Neural cell (in vitro differentiated cells): ENCODE data around the gene RGS12. TPM values are rescaled to one million over a fixed set of nuclear protein-coding genes. Genes with fewer than 3 reads are reported as not detected.
A peak's percentile ranks its signal among the peaks of the same experiment; 100 is the strongest.

ENCODE experiments used
- H2AFZ ChIP-seq: fragments of 200-600, 300-800 bp; sonication (generic), shearing (Covaris generic); 2 replicates; pipeline ENCODE4 v1.6.0; 2014; ENCODE audit warnings: low read depth, mild to moderate bottlenecking, antibody characterized with exemption, low read length, moderate library complexity
- H3F3A ChIP-seq: fragments of 200-600 bp; shearing (Covaris generic); 2 replicates; pipeline ENCODE4 v1.6.1; 2016; ENCODE audit warnings: mild to moderate bottlenecking, moderate library complexity, mixed read lengths, antibody characterized with exemption, low read length; ENCODE audit not compliant: insufficient read depth, poor library complexity, severe bottlenecking
- H3K27ac ChIP-seq: fragments of 200-600, 300-800 bp; sonication (generic), shearing (Covaris generic); 2 replicates; pipeline ENCODE4 v1.5.1; 2014; ENCODE audit warnings: mild to moderate bottlenecking, low read length, moderate library complexity
- H3K27me3 ChIP-seq: fragments of 300-800, 200-600 bp; sonication (generic), shearing (Covaris generic); 2 replicates; pipeline ENCODE4 v1.6.0; 2014; ENCODE audit warnings: mild to moderate bottlenecking, low read depth, low read length, moderate library complexity; ENCODE audit not compliant: insufficient read depth
- H3K36me3 ChIP-seq: fragments of 300-800, 200-600 bp; sonication (generic), shearing (Covaris generic); 2 replicates; pipeline ENCODE4 v1.5.1; 2014; ENCODE audit warnings: mild to moderate bottlenecking, antibody characterized with exemption, low read length, moderate library complexity; ENCODE audit not compliant: insufficient read depth
- H3K4me2 ChIP-seq: fragments of 300-800, 200-600 bp; sonication (generic), shearing (Covaris generic); 2 replicates; pipeline ENCODE4 v1.6.0; 2014; ENCODE audit warnings: mild to moderate bottlenecking, low read length
- H3K4me3 ChIP-seq: fragments of 300-800, 200-600 bp; sonication (generic), shearing (Covaris generic); 2 replicates; pipeline ENCODE4 v1.5.1; 2014; ENCODE audit warnings: mild to moderate bottlenecking, low read length, moderate library complexity
- H3K79me2 ChIP-seq: fragments of 200-600 bp; shearing (Covaris generic); replicated peaks from 2 replicates; pipeline ENCODE4 v1.6.0; 2014; ENCODE audit warnings: mild to moderate bottlenecking, low read length, moderate library complexity; ENCODE audit not compliant: insufficient read depth
- H3K9ac ChIP-seq: fragments of 300-800, 200-600 bp; sonication (generic), shearing (Covaris generic); 2 replicates; pipeline ENCODE4 v1.6.1; 2016; ENCODE audit warnings: mild to moderate bottlenecking, low read length, mixed read lengths
- H3K9me2 ChIP-seq: fragments of 200-600 bp; shearing (Covaris generic); 2 replicates; pipeline ENCODE4 v1.6.1; 2016; ENCODE audit warnings: mild to moderate bottlenecking, low read length, mixed read lengths; ENCODE audit not compliant: insufficient read depth
- H3K9me3 ChIP-seq: fragments of 200-600, 300-800 bp; sonication (generic), shearing (Covaris generic); 2 replicates; pipeline ENCODE4 v1.6.1; 2016; ENCODE audit warnings: mild to moderate bottlenecking, mixed run types, low read length, moderate library complexity, mixed read lengths
- H4K20me1 ChIP-seq: fragments of 200-600 bp; shearing (Covaris generic); 2 replicates; pipeline ENCODE4 v1.6.1; 2016; ENCODE audit warnings: mild to moderate bottlenecking, mixed run types; ENCODE audit not compliant: insufficient read depth
- EP300 ChIP-seq: fragments of 450-650 bp; conservative IDR thresholded peaks from 2 replicates; pipeline ENCODE4 v1.6.1; 2014; ENCODE audit warnings: antibody characterized with exemption, mild to moderate bottlenecking, moderate library complexity; ENCODE audit not compliant: poor library complexity, severe bottlenecking
- EZH2 ChIP-seq: fragments of 200-600, 300-800 bp; shearing (Covaris generic), sonication (generic); IDR thresholded peaks from 2 replicates; pipeline ENCODE4 v1.6.1; 2014; ENCODE audit warnings: antibody characterized with exemption, low read length, borderline replicate concordance, mild to moderate bottlenecking; ENCODE audit not compliant: insufficient read depth, poor library complexity, severe bottlenecking
- MXI1 ChIP-seq: fragments of 450-650 bp; conservative IDR thresholded peaks from 2 replicates; pipeline ENCODE4 v1.6.1; 2014; ENCODE audit warnings: antibody characterized with exemption, mild to moderate bottlenecking; ENCODE audit not compliant: poor library complexity, severe bottlenecking
- POLR2AphosphoS5 ChIP-seq: IDR thresholded peaks from 2 replicates; pipeline ENCODE4 v1.6.1; 2012
- RAD21 ChIP-seq: fragments of 450-650 bp; conservative IDR thresholded peaks from 2 replicates; pipeline ENCODE4 v1.6.1; 2014; ENCODE audit warnings: antibody characterized with exemption, mild to moderate bottlenecking, moderate library complexity
- SMC3 ChIP-seq: fragments of 450-650 bp; conservative IDR thresholded peaks from 2 replicates; pipeline ENCODE4 v1.6.1; 2014; ENCODE audit warnings: antibody characterized with exemption, mild to moderate bottlenecking, moderate library complexity; ENCODE audit not compliant: poor library complexity
- TAF1 ChIP-seq: IDR thresholded peaks from 2 replicates; pipeline ENCODE4 v1.6.1; 2012; ENCODE audit warnings: low read depth
- polyA plus RNA-seq: library from polyadenylated mRNA; depleted of rRNA; stranded (reverse); fragments of >200 nt; gene quantifications from 2 replicates; pipeline ENCODE4 v1.2.3, GENCODE V29; 2014
- TF ChIP-seq, protein P1 (sequence below): fragments of 450-650 bp; IDR thresholded peaks from 2 replicates; pipeline ENCODE4 v1.5.1; 2014; ENCODE audit warnings: antibody characterized with exemption, mild to moderate bottlenecking, moderate library complexity; ENCODE audit not compliant: poor library complexity, severe bottlenecking
- TF ChIP-seq, protein P2 (sequence below): IDR thresholded peaks from 2 replicates; pipeline ENCODE4 v1.6.1; 2012; ENCODE audit warnings: borderline replicate concordance

The RGS12 gene
- polyA plus RNA-seq, 1 donor from 2014 or later = 66.4 TPM

DNA sequence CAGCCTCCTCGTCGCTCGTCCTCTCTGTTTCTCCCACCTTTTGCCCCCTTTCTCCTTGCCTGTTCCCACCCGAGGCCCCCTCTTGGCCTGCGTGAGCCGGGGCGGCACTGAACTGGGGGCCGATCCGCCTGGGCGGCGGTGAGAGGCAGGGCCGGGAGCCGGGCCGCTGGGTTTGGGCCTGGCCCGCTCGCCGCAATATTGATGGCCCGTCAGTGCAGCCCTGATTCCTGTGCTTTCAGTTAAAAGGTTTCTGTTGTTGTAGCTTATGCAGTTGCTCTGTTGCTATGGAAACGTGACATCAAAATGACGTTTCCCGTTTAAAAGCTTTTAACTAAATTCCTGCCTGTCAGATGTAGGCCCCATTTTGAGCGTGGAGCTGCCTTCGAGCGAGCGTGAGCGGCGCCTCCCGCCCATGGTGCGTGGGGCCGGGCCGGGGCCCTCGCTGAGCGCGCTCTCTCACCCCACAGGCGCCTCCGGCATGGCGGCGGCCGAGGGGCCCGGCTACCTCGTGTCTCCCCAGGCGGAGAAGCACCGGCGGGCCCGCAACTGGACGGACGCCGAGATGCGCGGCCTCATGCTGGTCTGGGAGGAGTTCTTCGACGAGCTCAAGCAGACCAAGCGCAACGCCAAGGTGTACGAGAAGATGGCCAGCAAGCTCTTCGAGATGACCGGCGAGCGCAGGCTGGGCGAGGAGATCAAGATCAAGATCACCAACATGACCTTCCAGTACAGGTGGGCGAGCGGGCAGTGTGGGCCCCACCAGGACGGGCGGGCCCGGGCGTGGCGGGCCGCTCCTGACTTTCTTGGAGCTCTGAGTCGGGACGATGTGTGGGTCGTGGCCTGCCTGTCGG lies 43.8 kb upstream of the RGS12 start, which contains the start of gene MSANTD1:
Gene MSANTD1, plus strand, starts transcription at position 349 of the 851 bp plus-strand sequence. Its CDS starts 64 bp downstream, at position 413.
- H3K9me2 ChIP-seq = no peaks in the 10 kb centered on the region
- no peaks in the 10 kb centered on the region for H3K27me3 ChIP-seq
- peak within 1 kb of the TSS; percentile 60 for H3K4me2 ChIP-seq
- peaks cover 5% of the 10 kb centered on the region for H3F3A ChIP-seq
- H3K27ac ChIP-seq = peak within 1 kb of the TSS; percentile 96
- H3K79me2 ChIP-seq = no peaks in the 10 kb centered on the region
- H3K9ac ChIP-seq = peak within 1 kb of the TSS; percentile 73
- peak within 1 kb of the TSS; percentile 47 for H2AFZ ChIP-seq
- H4K20me1 ChIP-seq = no peaks in the 10 kb centered on the region
- H3K36me3 ChIP-seq = no peaks in the 10 kb centered on the region
- no peaks in the 10 kb centered on the region for H3K9me3 ChIP-seq
- H3K4me3 ChIP-seq = peak within 1 kb of the TSS; percentile 53
- TF ChIP-seq RAD21 (no peak), MXI1 (peak; percentile 24), EP300 (peak; percentile 93), EZH2 (no peak), POLR2AphosphoS5 (peak; percentile 75), TAF1 (peak; percentile 28), SMC3 (peak; percentile 52)
- TF ChIP-seq, protein P1, sequence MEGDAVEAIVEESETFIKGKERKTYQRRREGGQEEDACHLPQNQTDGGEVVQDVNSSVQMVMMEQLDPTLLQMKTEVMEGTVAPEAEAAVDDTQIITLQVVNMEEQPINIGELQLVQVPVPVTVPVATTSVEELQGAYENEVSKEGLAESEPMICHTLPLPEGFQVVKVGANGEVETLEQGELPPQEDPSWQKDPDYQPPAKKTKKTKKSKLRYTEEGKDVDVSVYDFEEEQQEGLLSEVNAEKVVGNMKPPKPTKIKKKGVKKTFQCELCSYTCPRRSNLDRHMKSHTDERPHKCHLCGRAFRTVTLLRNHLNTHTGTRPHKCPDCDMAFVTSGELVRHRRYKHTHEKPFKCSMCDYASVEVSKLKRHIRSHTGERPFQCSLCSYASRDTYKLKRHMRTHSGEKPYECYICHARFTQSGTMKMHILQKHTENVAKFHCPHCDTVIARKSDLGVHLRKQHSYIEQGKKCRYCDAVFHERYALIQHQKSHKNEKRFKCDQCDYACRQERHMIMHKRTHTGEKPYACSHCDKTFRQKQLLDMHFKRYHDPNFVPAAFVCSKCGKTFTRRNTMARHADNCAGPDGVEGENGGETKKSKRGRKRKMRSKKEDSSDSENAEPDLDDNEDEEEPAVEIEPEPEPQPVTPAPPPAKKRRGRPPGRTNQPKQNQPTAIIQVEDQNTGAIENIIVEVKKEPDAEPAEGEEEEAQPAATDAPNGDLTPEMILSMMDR = peak; percentile 23
- TF ChIP-seq, protein P2, sequence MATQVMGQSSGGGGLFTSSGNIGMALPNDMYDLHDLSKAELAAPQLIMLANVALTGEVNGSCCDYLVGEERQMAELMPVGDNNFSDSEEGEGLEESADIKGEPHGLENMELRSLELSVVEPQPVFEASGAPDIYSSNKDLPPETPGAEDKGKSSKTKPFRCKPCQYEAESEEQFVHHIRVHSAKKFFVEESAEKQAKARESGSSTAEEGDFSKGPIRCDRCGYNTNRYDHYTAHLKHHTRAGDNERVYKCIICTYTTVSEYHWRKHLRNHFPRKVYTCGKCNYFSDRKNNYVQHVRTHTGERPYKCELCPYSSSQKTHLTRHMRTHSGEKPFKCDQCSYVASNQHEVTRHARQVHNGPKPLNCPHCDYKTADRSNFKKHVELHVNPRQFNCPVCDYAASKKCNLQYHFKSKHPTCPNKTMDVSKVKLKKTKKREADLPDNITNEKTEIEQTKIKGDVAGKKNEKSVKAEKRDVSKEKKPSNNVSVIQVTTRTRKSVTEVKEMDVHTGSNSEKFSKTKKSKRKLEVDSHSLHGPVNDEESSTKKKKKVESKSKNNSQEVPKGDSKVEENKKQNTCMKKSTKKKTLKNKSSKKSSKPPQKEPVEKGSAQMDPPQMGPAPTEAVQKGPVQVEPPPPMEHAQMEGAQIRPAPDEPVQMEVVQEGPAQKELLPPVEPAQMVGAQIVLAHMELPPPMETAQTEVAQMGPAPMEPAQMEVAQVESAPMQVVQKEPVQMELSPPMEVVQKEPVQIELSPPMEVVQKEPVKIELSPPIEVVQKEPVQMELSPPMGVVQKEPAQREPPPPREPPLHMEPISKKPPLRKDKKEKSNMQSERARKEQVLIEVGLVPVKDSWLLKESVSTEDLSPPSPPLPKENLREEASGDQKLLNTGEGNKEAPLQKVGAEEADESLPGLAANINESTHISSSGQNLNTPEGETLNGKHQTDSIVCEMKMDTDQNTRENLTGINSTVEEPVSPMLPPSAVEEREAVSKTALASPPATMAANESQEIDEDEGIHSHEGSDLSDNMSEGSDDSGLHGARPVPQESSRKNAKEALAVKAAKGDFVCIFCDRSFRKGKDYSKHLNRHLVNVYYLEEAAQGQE = peak; percentile 53

DNA sequence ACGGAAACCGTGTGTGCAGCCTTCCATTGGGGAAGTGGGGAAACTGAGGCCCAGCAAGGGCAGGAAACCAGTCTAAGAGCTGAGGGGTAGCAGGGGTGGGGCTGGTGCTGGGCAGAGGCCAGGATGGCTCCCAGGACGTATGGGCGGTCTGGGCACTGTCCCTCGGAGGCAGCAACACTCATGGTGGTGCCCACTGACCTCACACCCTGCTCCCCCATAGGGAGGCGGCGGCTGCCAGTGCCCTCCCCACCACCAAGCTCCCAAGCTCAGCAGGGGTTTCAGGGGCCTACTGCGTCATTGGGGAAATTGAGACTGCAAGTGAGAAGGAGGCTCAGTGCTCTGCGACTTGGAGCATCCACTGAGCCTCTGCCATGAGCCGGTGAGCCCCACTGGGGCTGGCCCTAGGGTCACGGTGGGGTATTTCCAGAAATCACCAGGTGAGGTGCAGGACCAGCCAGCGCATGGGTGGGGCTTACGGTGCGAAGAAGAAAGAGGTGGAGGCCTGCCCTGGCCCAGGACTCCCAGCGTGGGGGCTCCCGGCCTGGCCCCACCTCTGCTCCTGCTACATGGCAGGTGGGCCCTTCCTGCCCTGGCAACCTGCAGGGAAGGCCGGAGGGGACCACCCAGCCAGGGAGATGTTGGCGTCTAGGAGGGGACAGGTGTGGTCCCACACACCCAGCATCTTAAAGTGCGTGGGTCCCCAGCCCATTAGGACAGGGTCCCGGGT lies 42.9 kb upstream of the RGS12 start:
- Histone ChIP-seq H3K9me3 (no peaks in the 10 kb centered on the region), H3F3A (peaks cover 5% of the 10 kb centered on the region), H3K4me2 (no peak overlapping the region), H4K20me1 (no peaks in the 10 kb centered on the region), H3K9ac (peak overlapping the region; percentile 73), H3K36me3 (no peaks in the 10 kb centered on the region), H3K79me2 (no peaks in the 10 kb centered on the region), H3K27ac (peak overlapping the region; percentile 96), H2AFZ (no peak overlapping the region), H3K9me2 (no peaks in the 10 kb centered on the region), H3K27me3 (no peaks in the 10 kb centered on the region), H3K4me3 (peak overlapping the region; percentile 53)
- no peak for TF ChIP-seq RAD21
- TF ChIP-seq, protein P1 = no peak
- no peak for TF ChIP-seq SMC3
- TF ChIP-seq MXI1 = no peak
- TF ChIP-seq POLR2AphosphoS5 = no peak
- TF ChIP-seq EZH2 = no peak
